Thyroid gland (tissue), 4 donors: ENCODE measurements around the gene DLG1.

Experiments used
- POLR2A ChIP-seq, 2 donors: fragments of 450-650 bp; IDR thresholded peaks; one replicate each; pipeline ENCODE4 v1.6.1; 2017; ENCODE audit warnings: antibody characterized with exemption in 2 of 2, mild to moderate bottlenecking in 2 of 2, moderate library complexity in 1 of 2
- TF ChIP-seq, protein P1 (sequence below), 6 experiments: fragments of 200-600 bp in 3 of 6; fragments of 450-650 bp in 3 of 6; sonication (generic) in 3 of 6; IDR thresholded peaks; one replicate each; pipeline ENCODE4 v1.5.1; 2016 to 2019; ENCODE audit warnings: antibody characterized with exemption in 6 of 6, mild to moderate bottlenecking in 2 of 6, inconsistent platforms in 1 of 6, moderate library complexity in 1 of 6

DNA sequence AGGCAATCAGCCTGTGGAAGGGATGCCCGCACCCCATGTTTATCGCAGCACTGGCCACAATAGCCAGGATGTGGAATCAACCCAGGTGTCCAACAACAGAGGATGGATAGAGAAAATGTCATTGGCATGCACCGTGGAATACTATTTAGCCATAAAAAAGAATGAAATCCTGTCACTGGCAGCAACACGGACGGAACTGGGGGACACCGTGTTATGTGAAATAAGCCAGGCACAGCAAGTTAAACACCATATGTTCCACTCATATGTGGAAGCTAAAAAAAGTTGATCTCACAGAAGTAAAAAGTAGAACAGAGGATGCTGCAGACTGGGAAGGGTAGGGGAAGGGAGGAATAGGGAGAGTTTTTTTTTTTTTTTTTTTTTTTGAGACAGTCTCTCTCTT lies 284.4 kb downstream of the DLG1 start:
- no peak for TF ChIP-seq POLR2A (IDR thresholded peaks at IDR 0.05)
- TF ChIP-seq, protein P1, sequence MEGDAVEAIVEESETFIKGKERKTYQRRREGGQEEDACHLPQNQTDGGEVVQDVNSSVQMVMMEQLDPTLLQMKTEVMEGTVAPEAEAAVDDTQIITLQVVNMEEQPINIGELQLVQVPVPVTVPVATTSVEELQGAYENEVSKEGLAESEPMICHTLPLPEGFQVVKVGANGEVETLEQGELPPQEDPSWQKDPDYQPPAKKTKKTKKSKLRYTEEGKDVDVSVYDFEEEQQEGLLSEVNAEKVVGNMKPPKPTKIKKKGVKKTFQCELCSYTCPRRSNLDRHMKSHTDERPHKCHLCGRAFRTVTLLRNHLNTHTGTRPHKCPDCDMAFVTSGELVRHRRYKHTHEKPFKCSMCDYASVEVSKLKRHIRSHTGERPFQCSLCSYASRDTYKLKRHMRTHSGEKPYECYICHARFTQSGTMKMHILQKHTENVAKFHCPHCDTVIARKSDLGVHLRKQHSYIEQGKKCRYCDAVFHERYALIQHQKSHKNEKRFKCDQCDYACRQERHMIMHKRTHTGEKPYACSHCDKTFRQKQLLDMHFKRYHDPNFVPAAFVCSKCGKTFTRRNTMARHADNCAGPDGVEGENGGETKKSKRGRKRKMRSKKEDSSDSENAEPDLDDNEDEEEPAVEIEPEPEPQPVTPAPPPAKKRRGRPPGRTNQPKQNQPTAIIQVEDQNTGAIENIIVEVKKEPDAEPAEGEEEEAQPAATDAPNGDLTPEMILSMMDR (IDR thresholded peaks at IDR 0.05), result no peak
